GM23248 (cell line): ENCODE measurements around the gene CDH4.

Experiments used
- EZH2 ChIP-seq: fragments of 200-600 bp; sonication (generic); IDR thresholded peaks from 2 replicates; pipeline ENCODE4 v1.6.1; 2018; ENCODE audit warnings: antibody characterized with exemption, mild to moderate bottlenecking; ENCODE audit not compliant: insufficient read depth, poor library complexity, severe bottlenecking
- EZH2phosphoT487 ChIP-seq: fragments of 200-600 bp; sonication (generic); IDR thresholded peaks from 2 replicates; pipeline ENCODE4 v1.6.1; 2018; ENCODE audit warnings: antibody characterized with exemption, moderate library complexity, mild to moderate bottlenecking, low read depth; ENCODE audit not compliant: insufficient read depth

GRCh38 chr20:61853073-61854005 lies 601.3 kb downstream of the CDH4 start:
- TF ChIP-seq EZH2phosphoT487: no peak
- TF ChIP-seq EZH2: no peak
